Fibroblast of peridontal ligament (primary cell): Measurements from ENCODE around the gene C1QTNF3.
"Not testable (repeated sequence)": the region's sequence is repeated elsewhere in the genome, so short reads cannot be mapped to it uniquely, and the experiment has no call there.

Source experiments
- DNase-seq: peaks from one replicate; pipeline ENCODE4 v3.0.0-alpha.2; 2010; ENCODE audit errors: extremely low read depth

Gene C1QTNF3

GRCh38 chr5:34051374-34051980, 8.5 kb upstream of the C1QTNF3 start:
- no peak for DNase-seq

- no peak for DNase-seq
These were observed 5.0 kb upstream of the C1QTNF3 start for GRCh38 chr5:34047774-34048572.

GRCh38 chr5:34047143-34047542, 4.1 kb upstream of the C1QTNF3 start:
- no peak for DNase-seq

- DNase-seq: peak; percentile 79
These were observed 3.0 kb upstream of the C1QTNF3 start for GRCh38 chr5:34045996-34046395.

- DNase-seq: no peak
These were observed 2.0 kb upstream of the C1QTNF3 start for GRCh38 chr5:34045023-34045422.

- no peak for DNase-seq
These were observed 692 bp downstream of the C1QTNF3 start for GRCh38 chr5:34042321-34042720.

- peak; percentile 62 for DNase-seq
These were observed 1.6 kb downstream of the C1QTNF3 start for GRCh38 chr5:34041247-34041972.

GRCh38 chr5:34040472-34040871, 2.5 kb downstream of the C1QTNF3 start:
- DNase-seq: no peak

GRCh38 chr5:34039398-34040157, 3.4 kb downstream of the C1QTNF3 start:
- DNase-seq: no peak

GRCh38 chr5:34038838-34039237, 4.2 kb downstream of the C1QTNF3 start:
- no peak for DNase-seq

- no peak for DNase-seq
These were observed 4.6 kb downstream of the C1QTNF3 start for GRCh38 chr5:34038390-34038789.

- DNase-seq: peak; percentile 54
These were observed 5.3 kb downstream of the C1QTNF3 start for GRCh38 chr5:34037726-34038125.

- DNase-seq: no peak
These were observed 7.3 kb downstream of the C1QTNF3 start for GRCh38 chr5:34035756-34036155.

- DNase-seq: no peak
These were observed 8.3 kb downstream of the C1QTNF3 start for GRCh38 chr5:34034534-34035327.

GRCh38 chr5:34031966-34032365, 11.0 kb downstream of the C1QTNF3 start:
- DNase-seq: no peak

GRCh38 chr5:34031117-34031516, 11.9 kb downstream of the C1QTNF3 start:
- DNase-seq: no peak

- not testable (repeated sequence) for DNase-seq
These were observed 12.4 kb downstream of the C1QTNF3 start for GRCh38 chr5:34030585-34030984.

GRCh38 chr5:34030048-34030447, 13.0 kb downstream of the C1QTNF3 start:
- no peak for DNase-seq

- no peak for DNase-seq
These were observed 14.7 kb downstream of the C1QTNF3 start for GRCh38 chr5:34028349-34028748.

GRCh38 chr5:34026089-34026761, 16.8 kb downstream of the C1QTNF3 start:
- DNase-seq: no peak
